ENCODE results near the gene XRN2.
"Not testable (repeated sequence)": the region's sequence is repeated elsewhere in the genome, so short reads cannot be mapped to it uniquely, and the experiment has no call there.

Gene XRN2

GRCh38 chr20:21387528-21387927 is 84.4 kb downstream of the XRN2 start:
- DNase-seq (ENCODE audit: low read depth): no peak

DNA sequence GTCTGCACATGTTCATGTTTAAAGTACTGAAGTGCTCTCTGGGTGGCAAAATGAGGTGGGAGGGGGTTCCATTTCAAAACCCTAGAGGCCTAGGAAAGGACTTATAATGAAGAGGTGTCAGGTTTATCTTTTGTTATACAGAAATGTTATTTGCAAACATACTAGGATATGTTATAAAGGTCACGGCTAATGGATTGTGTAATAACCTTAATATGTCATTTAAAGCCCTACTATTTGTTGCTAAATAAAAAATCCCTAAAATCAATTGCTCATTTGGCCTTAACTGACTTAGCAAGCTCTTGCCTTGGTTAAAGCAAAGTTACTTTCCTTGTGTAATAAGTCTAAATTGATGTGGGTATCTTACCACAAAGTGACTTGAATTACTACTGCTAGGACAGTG is 85.4 kb downstream of the XRN2 start:
- no peak for DNase-seq (ENCODE audit: low read depth)

DNA sequence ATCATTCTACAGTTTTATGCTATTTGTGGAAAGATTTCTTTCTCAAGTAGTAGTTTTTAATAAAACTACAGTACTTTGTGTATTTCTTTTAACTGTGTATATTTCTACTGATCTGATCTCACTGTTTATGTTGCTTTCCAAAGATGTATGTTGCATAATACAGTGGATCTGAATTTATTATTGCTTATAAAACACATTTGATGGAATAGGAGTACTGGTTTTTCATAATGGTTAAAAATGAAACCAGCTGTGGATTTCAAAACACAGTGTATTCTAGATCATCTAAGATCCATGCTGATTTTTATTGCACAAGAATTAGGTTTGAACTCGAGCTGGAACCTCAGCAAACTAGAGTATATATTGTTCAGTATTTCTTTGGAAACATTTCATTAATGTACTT is 86.2 kb downstream of the XRN2 start:
- DNase-seq (ENCODE audit: low read depth): no peak

DNA sequence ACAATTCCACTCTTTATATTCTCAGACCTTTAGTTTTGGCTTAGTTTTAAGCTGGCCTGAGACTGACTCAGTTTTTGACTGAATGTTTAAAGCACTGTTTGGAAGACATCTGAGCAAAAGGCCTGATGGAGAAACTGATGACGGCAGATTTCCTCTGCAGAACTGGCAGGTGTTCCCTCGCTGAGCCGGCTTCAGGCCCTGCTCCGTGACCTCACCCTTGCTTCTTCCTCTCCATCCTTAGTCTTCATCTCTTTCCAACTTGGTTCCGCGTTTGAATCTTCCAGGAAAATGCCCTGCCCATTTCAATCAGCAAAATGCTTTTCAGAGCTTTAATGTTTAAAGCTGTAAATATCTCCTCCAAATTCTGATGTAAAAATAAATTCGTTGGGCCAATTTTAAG is 87.6 kb downstream of the XRN2 start:
- no peak for DNase-seq (ENCODE audit: low read depth)

- no peak for DNase-seq (ENCODE audit: low read depth)
Observed at GRCh38 chr20:21391185-21391971, 88.2 kb downstream of the XRN2 start.

GRCh38 chr20:21391972-21392352 is 88.8 kb downstream of the XRN2 start:
- no peak for DNase-seq (ENCODE audit: low read depth)

GRCh38 chr20:21393166-21393565 is 90.0 kb downstream of the XRN2 start:
- no peak for DNase-seq (ENCODE audit: low read depth)

DNA sequence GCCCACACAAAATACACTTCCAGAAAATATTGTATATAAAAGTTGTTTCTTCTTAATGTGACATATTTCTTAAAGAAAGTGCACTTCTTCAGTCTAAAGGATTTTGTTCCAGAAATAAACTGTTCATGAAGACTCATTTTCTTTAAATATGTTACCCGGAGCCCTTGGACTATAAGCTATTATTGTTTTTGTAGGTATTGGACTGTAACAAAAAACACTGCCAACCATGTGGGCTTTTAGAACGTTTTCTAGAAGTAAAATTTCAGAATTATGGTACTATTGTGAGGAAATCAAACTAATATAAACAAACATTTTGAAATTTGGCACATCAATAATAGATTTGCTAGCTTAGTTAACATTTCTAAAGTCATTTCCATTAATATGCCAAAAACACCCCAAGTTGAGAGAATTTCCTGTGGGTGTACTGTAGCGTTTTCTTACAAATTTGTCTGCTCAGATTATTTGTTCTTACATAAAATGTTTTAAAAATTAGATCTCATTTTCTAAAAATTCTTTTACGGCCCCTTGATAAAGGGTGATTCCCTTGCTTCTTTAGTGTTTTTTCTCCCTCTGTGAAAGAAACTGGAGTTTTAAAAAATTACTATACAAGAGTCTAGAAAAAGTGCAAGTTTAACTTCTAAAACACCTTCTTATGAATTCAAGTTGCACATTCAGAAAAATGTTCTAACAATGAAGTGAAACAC is 90.8 kb downstream of the XRN2 start:
- DNase-seq (ENCODE audit: low read depth): no peak

- no peak for DNase-seq (ENCODE audit: low read depth)
Observed at GRCh38 chr20:21394551-21394950, 91.4 kb downstream of the XRN2 start.

DNA sequence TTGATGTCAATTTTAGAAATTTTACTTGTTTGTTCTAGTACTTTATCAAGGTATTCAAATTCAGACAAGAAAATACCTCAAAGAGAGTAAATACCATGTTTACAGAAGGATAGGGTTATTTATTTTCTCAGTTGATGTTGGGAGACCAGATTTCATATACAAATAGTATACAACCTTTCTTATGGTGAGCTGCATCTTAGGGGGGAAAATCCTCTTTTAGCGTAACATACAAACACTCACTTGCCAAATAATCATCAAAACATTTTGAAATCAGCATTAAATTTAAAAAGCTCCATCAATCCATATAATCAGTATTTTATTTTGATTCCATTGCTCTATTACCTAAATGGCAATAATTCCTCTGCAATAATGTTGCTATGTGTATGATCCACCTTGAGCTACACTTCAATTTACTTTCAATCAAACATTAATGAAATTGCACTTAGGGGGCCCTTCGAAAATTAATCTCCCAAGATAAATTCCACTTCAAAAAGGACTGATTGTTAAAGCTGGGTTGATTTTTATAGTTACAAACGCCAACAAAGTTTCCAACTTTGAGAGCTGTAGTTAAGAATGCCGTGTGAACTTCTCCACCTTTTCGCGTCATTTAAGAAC is 92.0 kb downstream of the XRN2 start:
- DNase-seq (ENCODE audit: low read depth): no peak

DNA sequence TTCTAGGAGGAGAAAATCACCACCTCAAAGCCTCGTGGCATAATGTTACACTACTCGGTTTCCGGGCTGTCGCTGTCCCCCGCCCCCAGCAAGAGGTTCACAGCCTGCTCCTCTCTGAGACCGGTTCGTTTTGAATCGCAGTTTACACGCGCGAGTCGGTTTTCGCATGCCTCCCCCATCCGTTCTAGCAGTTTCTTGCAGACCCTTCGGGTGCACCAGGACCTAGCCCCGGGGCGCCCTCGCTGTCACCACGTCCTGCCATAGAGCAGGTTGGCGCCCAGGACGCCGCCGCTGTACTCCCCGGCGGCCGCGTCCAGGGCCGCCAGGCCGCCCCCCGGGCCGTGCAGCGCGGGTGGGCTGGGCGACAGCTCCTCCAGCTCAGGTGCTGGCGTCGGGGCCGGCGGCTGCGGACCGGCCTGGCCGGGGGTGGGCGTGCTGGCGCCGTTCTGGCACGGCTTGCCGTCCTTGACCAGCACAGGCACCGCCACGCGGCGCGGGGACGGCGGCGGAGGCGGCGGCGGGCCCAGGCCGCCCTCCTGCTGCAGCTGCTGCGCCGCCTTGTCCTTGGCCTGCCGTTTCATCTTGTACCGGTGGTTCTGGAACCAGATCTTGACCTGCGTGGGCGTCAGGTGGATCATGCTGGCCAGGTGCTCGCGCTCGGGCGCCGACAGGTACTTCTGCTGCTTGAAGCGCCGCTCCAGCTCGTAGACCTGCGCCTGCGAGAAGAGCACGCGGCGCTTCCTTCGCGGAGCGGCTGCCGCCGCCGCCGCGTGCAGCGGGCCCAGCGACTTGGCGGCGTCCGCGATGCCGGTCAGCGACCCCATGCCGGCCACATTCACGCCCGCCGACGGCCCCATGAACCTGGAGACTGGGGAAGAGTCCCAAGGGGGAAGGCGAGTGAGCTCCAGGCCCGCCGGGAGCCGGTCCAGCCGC is 92.8 kb downstream of the XRN2 start:
- DNase-seq (ENCODE audit: low read depth): no peak

DNA sequence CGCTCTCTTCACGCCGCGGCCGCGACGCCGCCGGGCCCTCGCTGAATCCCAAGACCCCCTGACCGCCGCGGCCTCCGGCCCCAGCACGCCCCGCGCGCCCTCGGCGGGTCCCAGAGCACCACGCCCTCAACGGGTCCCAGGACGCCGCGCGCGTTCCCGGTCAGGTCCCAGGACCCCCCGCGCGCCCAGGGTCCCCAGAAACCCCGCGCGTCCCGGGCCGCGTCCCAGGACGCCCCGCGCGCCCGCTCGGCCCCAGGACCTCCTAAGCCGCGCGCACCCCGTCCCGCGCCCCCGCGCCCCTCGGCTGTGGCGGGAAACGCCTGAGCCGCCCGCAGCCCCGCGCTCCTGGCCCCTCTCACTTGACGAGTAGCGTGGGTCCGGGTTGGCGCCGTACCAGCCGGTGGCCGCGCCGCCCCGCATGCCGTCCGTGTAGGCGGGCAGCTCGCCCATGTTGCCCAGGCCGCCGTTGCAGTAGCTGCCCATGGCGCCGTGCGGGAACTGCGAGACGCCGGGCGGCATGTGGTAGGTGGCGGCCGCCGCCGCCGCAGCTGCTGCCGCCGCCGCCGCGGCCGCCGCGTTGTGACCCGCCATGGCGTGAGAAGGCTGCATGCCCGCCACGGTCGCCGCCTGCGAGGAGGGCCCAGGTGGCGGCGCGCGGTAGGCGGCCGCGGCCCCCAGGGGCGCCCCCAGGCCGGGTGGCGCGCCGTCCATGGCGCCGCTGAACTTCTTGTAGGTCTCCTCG is 93.6 kb downstream of the XRN2 start:
- no peak for DNase-seq (ENCODE audit: low read depth)

DNA sequence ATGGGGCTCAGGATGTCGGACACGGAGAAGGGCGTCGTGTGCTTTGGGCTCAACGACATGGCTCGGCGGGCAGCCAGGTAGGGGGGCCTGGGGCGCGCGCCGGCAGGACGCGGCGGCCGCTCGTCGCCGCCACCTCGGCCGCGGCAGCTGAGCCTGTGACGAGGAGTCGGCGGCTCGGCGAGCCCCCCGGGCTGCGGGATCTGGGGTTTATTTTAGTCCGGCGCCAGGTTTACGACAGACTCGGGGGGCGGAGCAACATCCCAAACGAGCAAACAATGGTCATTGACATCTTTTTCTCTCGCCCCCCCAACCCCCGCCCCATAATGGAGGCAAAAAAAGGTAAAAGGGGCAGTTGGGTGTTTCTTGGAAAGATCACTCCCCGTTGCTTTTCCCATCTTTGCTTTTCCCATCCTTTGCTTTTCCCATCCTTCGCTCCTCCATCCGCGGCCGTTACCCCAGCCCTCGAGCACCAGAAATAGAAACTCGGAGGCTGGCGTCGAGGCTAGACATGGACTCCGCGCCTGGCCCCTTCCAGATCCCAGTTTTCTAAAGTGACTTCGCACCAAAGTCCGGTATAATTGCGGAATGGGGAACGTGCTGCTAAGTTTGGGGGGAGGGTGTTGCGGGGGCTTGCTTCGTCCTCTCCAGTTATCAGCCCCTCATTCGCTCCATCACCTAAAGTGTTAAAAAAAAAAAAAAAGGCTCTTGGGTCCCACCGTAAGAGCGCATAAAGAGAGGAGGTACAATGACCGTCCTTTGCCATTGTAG is 94.4 kb downstream of the XRN2 start, which contains the start of gene NKX2-4:
NKX2-4 (minus strand) TSS at position 186 of the 768 bp plus-strand sequence; CDS start at position 59, 127 bp downstream.
- no peak for DNase-seq (ENCODE audit: low read depth)

- DNase-seq (ENCODE audit: low read depth): no peak
Observed at GRCh38 chr20:21398109-21399004, 95.2 kb downstream of the XRN2 start.

DNA sequence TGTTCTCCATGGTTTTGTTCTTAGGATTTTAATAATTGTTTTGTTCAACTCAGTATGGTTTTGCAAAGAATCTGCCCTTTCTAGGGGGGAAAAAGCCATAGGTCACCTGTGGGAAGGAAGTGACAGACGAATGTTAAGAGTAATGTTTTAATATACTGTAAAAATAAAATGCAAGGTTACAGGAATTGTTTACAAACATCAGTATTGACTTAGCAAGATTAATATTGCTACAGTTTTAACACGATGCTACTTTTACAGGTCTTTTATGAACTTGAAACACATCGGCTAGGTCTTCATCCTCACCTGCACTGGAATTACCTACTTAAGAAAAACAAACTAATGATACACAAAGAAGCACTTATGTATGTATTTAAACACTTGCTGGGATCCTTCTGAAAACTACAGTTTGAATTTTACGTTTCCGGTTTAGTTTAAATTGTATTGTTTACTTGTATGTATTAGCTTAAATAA is 95.9 kb downstream of the XRN2 start:
- no peak for DNase-seq (ENCODE audit: low read depth)

- DNase-seq (ENCODE audit: low read depth): no peak
Observed at GRCh38 chr20:21411725-21412124, 108.6 kb downstream of the XRN2 start.

GRCh38 chr20:21413996-21414395 is 110.9 kb downstream of the XRN2 start:
- DNase-seq (ENCODE audit: low read depth): not testable (repeated sequence)

DNA sequence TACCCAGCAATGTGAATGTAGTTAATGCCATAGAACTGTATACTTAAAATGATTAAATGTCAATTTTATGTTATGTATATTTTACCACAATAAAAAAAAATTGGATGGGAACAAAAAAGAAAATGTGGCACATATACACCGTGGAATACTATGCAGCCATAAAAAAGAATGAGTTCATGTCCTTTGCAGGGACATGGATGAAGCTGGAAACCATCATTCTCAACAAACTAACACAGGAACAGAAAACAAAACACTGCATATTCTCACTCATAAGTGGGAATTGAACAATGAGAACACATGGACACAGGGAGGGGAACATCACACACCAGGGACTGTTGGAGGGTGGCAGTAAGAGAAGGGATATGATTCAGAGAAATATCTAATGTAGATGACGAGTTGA is 116.0 kb downstream of the XRN2 start:
- not testable (repeated sequence) for DNase-seq (ENCODE audit: low read depth)

DNA sequence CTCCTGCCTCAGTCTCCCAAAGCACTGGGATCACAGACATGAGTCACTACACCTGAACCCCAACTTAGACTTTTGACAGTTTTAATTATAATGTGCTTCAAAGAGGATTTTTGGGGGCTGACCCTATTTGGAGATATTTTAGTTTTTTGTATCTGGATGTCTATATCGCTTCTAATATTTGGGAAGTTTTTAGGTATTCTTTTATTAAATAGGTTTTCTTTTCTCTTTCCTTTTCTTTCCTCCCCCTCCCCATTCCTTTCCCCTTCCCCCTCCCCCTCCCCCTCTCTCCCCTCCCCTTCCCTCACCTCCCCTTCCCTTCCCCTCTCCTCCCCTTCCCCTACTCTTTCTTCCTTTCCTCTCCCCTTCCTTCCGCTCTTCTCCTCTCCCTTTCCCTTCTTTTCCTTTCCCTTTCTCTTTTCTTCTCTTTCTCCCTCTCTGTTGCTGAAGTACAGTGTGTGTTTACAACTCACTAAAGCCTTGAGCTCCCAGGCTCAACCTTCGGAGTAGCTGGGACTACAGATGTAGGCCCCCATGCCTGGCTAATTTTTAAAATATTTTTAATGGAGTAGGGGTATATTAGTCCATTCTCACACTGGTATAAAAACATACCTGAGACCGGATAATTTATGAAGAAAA is 118.6 kb downstream of the XRN2 start:
- no peak for DNase-seq (ENCODE audit: low read depth)
